Activated B cell treated with CpG ODN at 0.5 μM for 24 hours (primary cell): Measurements from ENCODE around the gene OR1E2. TPM values are rescaled to one million over a fixed set of nuclear protein-coding genes. Genes with fewer than 3 reads are reported as not detected.
A peak's percentile ranks its signal among the peaks of the same experiment; 100 is the strongest.
"Not testable (repeated sequence)": the region's sequence is repeated elsewhere in the genome, so short reads cannot be mapped to it uniquely, and the experiment has no call there.

Experiments
- ATAC-seq: fragments of 200-7000 bp; cut with Tn5 transposase; one replicate; pipeline ENCODE4 v1.10.0; 2021; ENCODE audit warnings: low read depth, mild to moderate bottlenecking, moderate library complexity
- CTCF ChIA-PET: fragments of 350-600 bp; sonication (Branson Sonifier 250); formaldehyde crosslinking; loops from one replicate; lab custom pipeline; 2021; ENCODE audit warnings: antibody characterized with exemption; lab: Charles Lee
- POLR2A ChIA-PET: fragments of 350-600 bp; sonication (Branson Sonifier 250); formaldehyde crosslinking; loops from one replicate; lab custom pipeline; 2021; ENCODE audit warnings: antibody characterized with exemption; lab: Charles Lee
- DNase-seq: peaks from one replicate; pipeline ENCODE4 v3.0.0; 2022
- H3K27ac Mint-ChIP-seq: one replicate; pipeline ENCODE4 v1.8.0; 2020; ENCODE audit warnings: mixed read lengths
- H3K27me3 Mint-ChIP-seq: one replicate; pipeline ENCODE4 v1.8.0; 2021; ENCODE audit warnings: mixed read lengths
- H3K36me3 Mint-ChIP-seq: one replicate; pipeline ENCODE4 v1.8.0; 2021; ENCODE audit warnings: low read depth, mixed read lengths
- H3K4me1 Mint-ChIP-seq: one replicate; pipeline ENCODE4 v1.8.0; 2021; ENCODE audit warnings: mixed read lengths
- H3K4me3 Mint-ChIP-seq: one replicate; pipeline ENCODE4 v1.8.0; 2020; ENCODE audit warnings: mild to moderate bottlenecking, mixed read lengths
- H3K9me3 Mint-ChIP-seq: one replicate; pipeline ENCODE4 v1.8.0; 2020; ENCODE audit warnings: mixed read lengths
- CTCF ChIP-seq: fragments of 200-600 bp; IDR thresholded peaks from one replicate; pipeline ENCODE4 v1.8.0; 2022; ENCODE audit warnings: antibody characterized with exemption, mild to moderate bottlenecking
- intact Hi-C: fragments of 100-400 bp; cut with micrococcal nuclease; formaldehyde crosslinking; loops from one replicate; pipeline ENCODE4 v1.15.1; 2024
- total RNA-seq: library from RNA; stranded (reverse); gene quantifications from 2 replicates; pipeline ENCODE4 v1.2.3, GENCODE V29; 2022

Gene OR1E2
- total RNA-seq, 1 donor from 2014 or later: not detected

DNA sequence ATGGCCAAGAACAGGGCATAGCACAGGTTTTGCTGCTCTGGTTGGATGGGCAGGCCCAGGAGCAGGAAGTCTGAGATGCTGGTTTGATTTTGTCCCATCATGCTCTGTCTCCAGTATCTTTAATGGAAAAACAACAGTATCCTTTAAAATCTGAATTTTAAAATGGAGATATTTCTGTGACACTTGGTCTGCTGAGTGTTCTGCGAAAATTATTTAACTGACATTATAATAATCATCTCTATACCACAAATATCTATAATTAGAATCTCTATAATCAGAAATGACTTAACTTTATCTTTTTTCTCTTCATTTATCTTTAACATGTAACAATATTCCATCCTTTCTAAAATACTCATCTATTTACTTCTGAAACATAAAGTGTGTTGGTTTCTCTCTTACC lies 35.3 kb downstream of the OR1E2 start, which contains the start of gene OR1E1:
OR1E1 (minus strand) TSS at position 101 of the 400 bp plus-strand sequence; CDS start at position 101, 0 bp downstream.
- Mint-ChIP-seq H3K4me1 (no peaks in the 10 kb centered on the region), H3K27me3 (peaks cover 11% of the 10 kb centered on the region)
- no peak for ATAC-seq

GRCh38 chr17:3397801-3398200 lies 35.8 kb downstream of the OR1E2 start:
- H3K27ac Mint-ChIP-seq, intact Hi-C loops: not testable (repeated sequence)

More for the DNA sequence above, 35.3 kb downstream of the OR1E2 start, which contains the start of gene OR1E1:
- H3K27ac Mint-ChIP-seq: no peak within 1 kb of the TSS
- no peak within 1 kb of the TSS for H3K4me3 Mint-ChIP-seq
- ChIA-PET POLR2A (no interaction called here), CTCF (no interaction called here)
- no peak for DNase-seq
- TF ChIP-seq CTCF: no peak
- no peaks in the 10 kb centered on the region for H3K36me3 Mint-ChIP-seq
- intact Hi-C loops: no loop called here
- H3K9me3 Mint-ChIP-seq: no peaks in the 10 kb centered on the region

GRCh38 chr17:3389791-3390190 lies 43.9 kb downstream of the OR1E2 start:
- intact Hi-C loops: no loop called here
- Mint-ChIP-seq H3K27me3 (peaks cover 35% of the 10 kb centered on the region), H3K27ac (no peak overlapping the region), H3K4me1 (no peaks in the 10 kb centered on the region), H3K4me3 (no peak overlapping the region), H3K36me3 (no peaks in the 10 kb centered on the region), H3K9me3 (peaks cover 6% of the 10 kb centered on the region)
- ATAC-seq (no peak), DNase-seq (no peak)
- TF ChIP-seq CTCF: no peak
- ChIA-PET POLR2A (no interaction called here), CTCF (no interaction called here)

More at GRCh38 chr17:3397801-3398200, 35.8 kb downstream of the OR1E2 start:
- H3K4me3 Mint-ChIP-seq, ATAC-seq, H3K9me3 Mint-ChIP-seq, DNase-seq, H3K36me3 Mint-ChIP-seq, CTCF ChIA-PET, POLR2A ChIA-PET, H3K4me1 Mint-ChIP-seq: not testable (repeated sequence)
- peaks cover 11% of the 10 kb centered on the region for H3K27me3 Mint-ChIP-seq

DNA sequence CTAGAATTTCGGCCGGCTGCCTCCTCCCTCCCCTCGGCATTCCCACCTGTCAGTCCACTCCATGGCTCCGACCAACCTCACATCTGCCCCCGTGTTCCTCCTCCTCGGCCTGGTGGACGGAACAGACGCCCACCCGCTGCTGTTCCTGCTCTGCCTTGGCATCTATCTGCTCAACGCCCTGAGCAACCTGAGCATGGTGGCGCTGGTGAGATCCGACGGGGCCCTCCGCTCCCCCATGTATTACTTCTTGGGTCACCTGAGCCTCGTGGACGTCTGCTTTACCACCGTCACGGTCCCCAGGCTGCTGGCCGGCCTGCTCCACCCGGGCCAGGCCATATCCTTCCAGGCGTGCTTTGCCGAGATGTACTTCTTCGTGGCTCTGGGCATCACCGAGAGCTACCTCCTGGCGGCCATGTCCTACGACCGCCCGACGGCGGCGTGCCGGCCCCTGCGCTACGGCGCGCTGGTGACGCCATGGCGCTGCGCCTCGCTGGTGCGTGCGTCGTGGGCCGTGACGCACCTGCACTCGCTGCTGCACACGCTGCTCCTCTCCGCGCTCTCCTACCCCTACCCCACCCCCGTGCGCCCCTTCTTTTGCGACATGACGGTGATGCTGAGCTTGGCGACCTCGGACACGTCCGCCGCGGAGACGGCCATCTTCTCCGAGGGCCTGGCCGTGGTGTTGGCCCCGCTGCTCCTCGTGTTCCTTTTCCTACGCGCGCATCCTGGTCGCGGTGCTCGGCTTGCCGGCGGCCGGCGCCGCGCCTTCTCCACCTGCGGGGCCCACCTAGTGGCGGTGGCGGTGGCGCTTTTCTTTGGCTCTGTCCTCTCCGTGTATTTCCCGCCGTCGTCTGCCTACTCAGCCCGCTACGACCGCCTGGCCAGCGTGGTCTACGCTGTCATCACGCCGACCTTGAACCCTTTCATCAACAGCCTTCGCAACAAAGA lies 47.5 kb downstream of the OR1E2 start, which contains the start of gene OR3A2:
OR3A2 (minus strand) TSS at position 440 of the 948 bp plus-strand sequence.
- Mint-ChIP-seq H3K4me1 (no peaks in the 10 kb centered on the region), H3K4me3 (peak within 1 kb of the TSS; percentile 59), H3K27ac (no peak within 1 kb of the TSS), H3K36me3 (no peaks in the 10 kb centered on the region), H3K9me3 (no peaks in the 10 kb centered on the region), H3K27me3 (peaks cover 34% of the 10 kb centered on the region)
- intact Hi-C loops: no loop called here
- no peak for TF ChIP-seq CTCF
- DNase-seq: no peak
- peak; percentile 61 for ATAC-seq
- POLR2A ChIA-PET: no interaction called here
- CTCF ChIA-PET: no interaction called here

Other genes with a start within 250 kb of the OR1E2 start
- not detected in 2 replicates for gene OR1A2, start 236.3 kb downstream of the OR1E2 start, total RNA-seq
- not detected in 2 replicates for gene OR1A1, start 226.2 kb downstream of the OR1E2 start, total RNA-seq
- 0.18 and 0.34 TPM in 2 replicates for gene OR3A1, start 135.5 kb downstream of the OR1E2 start, total RNA-seq
- 0.64 and 2.2 TPM in 2 replicates for gene OR3A2, start 47.5 kb downstream of the OR1E2 start, total RNA-seq
- gene OR1E1, start 35.4 kb downstream of the OR1E2 start, total RNA-seq: not detected in 2 replicates
- gene OR3A3, start 22.5 kb downstream of the OR1E2 start, total RNA-seq: not detected in 2 replicates
- not detected in 2 replicates for gene SPATA22, start 38.0 kb upstream of the OR1E2 start, total RNA-seq
- gene ASPA, start 42.2 kb upstream of the OR1E2 start, total RNA-seq: not detected in 2 replicates
- gene TRPV3, start 124.0 kb upstream of the OR1E2 start, total RNA-seq: 6.6 and 10.2 TPM in 2 replicates
- 3.2 and 5.4 TPM in 2 replicates for gene TRPV1, start 175.6 kb upstream of the OR1E2 start, total RNA-seq
- gene SHPK, start 202.4 kb upstream of the OR1E2 start, total RNA-seq: 8.1 and 9.5 TPM in 2 replicates
- 12.8 and 13.5 TPM in 2 replicates for gene CTNS, start 202.9 kb upstream of the OR1E2 start, total RNA-seq
- 15.1 and 16.4 TPM in 2 replicates for gene TAX1BP3, start 234.7 kb upstream of the OR1E2 start, total RNA-seq
- 33.8 and 38.0 TPM in 2 replicates for gene EMC6, start 235.0 kb upstream of the OR1E2 start, total RNA-seq